GM23248 (cell line): ENCODE data around the gene EML3. TPM values are rescaled to one million over a fixed set of nuclear protein-coding genes. Genes with fewer than 3 reads are reported as not detected.
A peak's percentile ranks its signal among the peaks of the same experiment; 100 is the strongest.

Experiments used
- DNase-seq: peaks from one replicate; pipeline ENCODE4 v3.0.0-alpha.2; 2015
- H2AFZ ChIP-seq: fragments of 200-600 bp; sonication (generic); 2 replicates; pipeline ENCODE4 v1.6.1; 2016; ENCODE audit warnings: antibody characterized with exemption
- H3F3A ChIP-seq: fragments of 200-600 bp; sonication (generic); 2 replicates; pipeline ENCODE4 v1.6.1; 2016; ENCODE audit warnings: mild to moderate bottlenecking, antibody characterized with exemption, mixed run types; ENCODE audit not compliant: insufficient read depth
- H3K27ac ChIP-seq: fragments of 200-600 bp; sonication (generic); 2 replicates; pipeline ENCODE4 v1.5.1; 2016; ENCODE audit warnings: mild to moderate bottlenecking
- H3K27me3 ChIP-seq: fragments of 200-600 bp; sonication (generic); replicated peaks from 2 replicates; pipeline ENCODE4 v1.6.1; 2016; ENCODE audit warnings: mild to moderate bottlenecking; ENCODE audit not compliant: insufficient read depth
- H3K36me3 ChIP-seq: fragments of 200-600 bp; sonication (generic); 2 replicates; pipeline ENCODE4 v1.6.1; 2016; ENCODE audit warnings: low read depth, mild to moderate bottlenecking
- H3K4me1 ChIP-seq: fragments of 200-600 bp; sonication (generic); 2 replicates; pipeline ENCODE4 v1.6.1; 2016; ENCODE audit warnings: mild to moderate bottlenecking; ENCODE audit not compliant: insufficient read depth
- H3K4me2 ChIP-seq: fragments of 200-600 bp; sonication (generic); one replicate; pipeline ENCODE4 v1.6.1; 2016; ENCODE audit warnings: mild to moderate bottlenecking; ENCODE audit not compliant: unreplicated experiment
- H3K4me3 ChIP-seq: fragments of 200-600 bp; sonication (generic); 2 replicates; pipeline ENCODE4 v1.5.1; 2016; ENCODE audit warnings: mild to moderate bottlenecking
- H3K79me2 ChIP-seq: fragments of 200-600 bp; sonication (generic); 2 replicates; pipeline ENCODE4 v1.6.1; 2016; ENCODE audit warnings: mild to moderate bottlenecking; ENCODE audit not compliant: insufficient read depth
- H3K9ac ChIP-seq: fragments of 200-600 bp; sonication (generic); 2 replicates; pipeline ENCODE4 v1.6.1; 2016; ENCODE audit warnings: mild to moderate bottlenecking
- H3K9me2 ChIP-seq: fragments of 200-600 bp; sonication (generic); 2 replicates; pipeline ENCODE4 v1.6.1; 2016; ENCODE audit warnings: mixed run types, mild to moderate bottlenecking, moderate library complexity; ENCODE audit not compliant: insufficient read depth
- H3K9me3 ChIP-seq: fragments of 200-600 bp; sonication (generic); one replicate; pipeline ENCODE4 v1.6.1; 2017; ENCODE audit warnings: low read depth
- H4K20me1 ChIP-seq: fragments of 200-600 bp; sonication (generic); 2 replicates; pipeline ENCODE4 v1.6.0; 2016; ENCODE audit not compliant: insufficient read depth
- EZH2 ChIP-seq: fragments of 200-600 bp; sonication (generic); IDR thresholded peaks from 2 replicates; pipeline ENCODE4 v1.6.1; 2018; ENCODE audit warnings: antibody characterized with exemption, mild to moderate bottlenecking; ENCODE audit not compliant: insufficient read depth, poor library complexity, severe bottlenecking
- EZH2phosphoT487 ChIP-seq: fragments of 200-600 bp; sonication (generic); IDR thresholded peaks from 2 replicates; pipeline ENCODE4 v1.6.1; 2018; ENCODE audit warnings: antibody characterized with exemption, moderate library complexity, mild to moderate bottlenecking, low read depth; ENCODE audit not compliant: insufficient read depth
- WGBS, 2 experiments: methylation state at CpG; one replicate each; pipeline ENCODE4 v1.1.6; 2015 to 2017; ENCODE audit warnings: low lambda C conversion rate in 2 of 2, low coverage in 1 of 2; ENCODE audit errors: missing lambda C conversion rate in 2 of 2; 5-methylcytosine and 5-hydroxymethylcytosine counted together
- in situ Hi-C: fragments of 300-500 bp; cut with MboI; formaldehyde crosslinking; loops from 2 replicates; pipeline ENCODE4 v1.15.0; 2020
- polyA plus RNA-seq: library from polyadenylated mRNA; unstranded; fragments of >200 nt; fragmentation: Nextera tagmentation; extraction: Ambion mirVana; gene quantifications from 2 replicates; pipeline ENCODE4 v1.2.1, GENCODE V29; 2016
- total RNA-seq: library from RNA; depleted of rRNA; stranded (reverse); fragments of >200 nt; shearing (Covaris generic); gene quantifications from 2 replicates; pipeline ENCODE4 v1.2.3, GENCODE V29; 2014

EML3 gene
- total and polyA plus RNA-seq, 2 experiments from 2014 or later, result 34.8 to 47.2 TPM

DNA sequence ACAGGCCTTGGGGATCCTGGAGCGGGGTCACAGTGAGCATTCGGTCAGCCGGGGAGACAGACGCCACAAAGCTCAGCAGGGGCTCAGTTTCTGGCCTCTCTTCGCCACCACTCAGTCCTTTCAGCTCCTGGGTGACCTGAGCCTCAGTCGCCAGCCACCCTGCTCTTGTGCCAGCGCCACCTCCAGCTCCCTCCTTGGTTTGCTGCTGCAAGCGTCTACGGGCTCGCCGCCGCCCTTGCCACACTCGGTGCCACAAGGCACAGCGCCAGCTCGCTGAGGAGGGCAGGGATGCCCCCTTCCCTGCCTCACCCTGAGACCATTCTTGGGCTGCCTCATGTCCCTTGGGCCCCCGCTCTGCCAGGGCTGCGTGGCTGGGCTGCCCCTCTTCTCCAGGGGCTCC, 37.4 kb downstream of the EML3 start:
- Histone ChIP-seq H3K9ac (peak overlapping the region; percentile 99), H3K9me2 (no peaks in the 10 kb centered on the region), H3K9me3 (no peaks in the 10 kb centered on the region), H3F3A (peaks cover 21% of the 10 kb centered on the region), H3K36me3 (peaks cover 25% of the 10 kb centered on the region), H3K27ac (peak overlapping the region; percentile 99), H3K4me2 (peak overlapping the region; percentile 95), H3K79me2 (peaks cover 67% of the 10 kb centered on the region), H3K4me3 (peak overlapping the region; percentile 80), H4K20me1 (no peaks in the 10 kb centered on the region), H3K27me3 (no peaks in the 10 kb centered on the region), H2AFZ (peak overlapping the region; percentile 65), H3K4me1 (peaks cover 22% of the 10 kb centered on the region)
- peak; percentile 52 for DNase-seq
- WGBS, 2 experiments, result 6 to 12% methylated on average over 17 of the region's 17 CpGs
- in situ Hi-C loops, result no loop called here
- TF ChIP-seq EZH2phosphoT487 (no peak), EZH2 (no peak)

DNA sequence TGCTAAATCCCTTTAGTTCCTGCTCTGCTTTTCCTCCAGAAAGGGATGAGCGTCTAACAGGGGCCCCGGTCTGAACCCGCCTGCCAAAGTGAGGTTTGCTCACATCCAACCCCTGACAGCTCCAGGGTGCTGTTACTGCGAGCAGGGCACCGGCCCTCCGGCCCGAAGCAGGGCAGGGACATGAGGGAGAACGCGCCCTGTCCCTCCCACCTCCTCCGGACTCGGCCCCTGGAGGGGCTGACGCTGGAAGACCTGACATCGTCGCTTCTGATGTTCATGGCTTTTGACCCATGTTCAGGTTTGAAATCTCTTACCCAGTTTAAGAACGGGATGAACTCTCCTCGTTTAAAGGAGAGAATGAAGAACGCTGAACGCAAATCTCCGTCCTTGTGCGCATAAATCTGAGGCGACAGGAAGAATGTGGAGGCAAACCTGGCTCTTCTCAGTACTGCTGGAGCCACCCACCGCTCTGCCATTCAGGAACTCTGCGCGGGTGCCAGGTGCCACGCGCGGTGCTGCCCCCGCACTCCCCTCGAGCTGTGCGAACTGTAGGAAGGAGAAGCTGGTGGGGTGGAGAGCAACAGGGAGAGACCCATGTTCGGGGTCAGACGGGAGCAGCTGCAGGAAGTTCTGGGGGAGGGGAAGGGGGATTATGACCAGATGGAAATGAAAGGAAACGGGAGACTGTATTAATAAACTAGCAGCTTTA, 38.1 kb downstream of the EML3 start:
- peak; percentile 72 for DNase-seq
- in situ Hi-C loops, result no loop called here
- peak overlapping the region; percentile 99 for H3K27ac ChIP-seq
- peak overlapping the region; percentile 95 for H3K4me2 ChIP-seq
- H4K20me1 ChIP-seq, result no peaks in the 10 kb centered on the region
- H3K9me3 ChIP-seq, result no peaks in the 10 kb centered on the region
- H3K79me2 ChIP-seq, result peaks cover 74% of the 10 kb centered on the region
- WGBS, 2 experiments, result 1% methylated on average over 33 of the region's 33 CpGs
- peak overlapping the region; percentile 80 for H3K4me3 ChIP-seq
- H3F3A ChIP-seq, result peaks cover 26% of the 10 kb centered on the region
- H3K27me3 ChIP-seq, result no peaks in the 10 kb centered on the region
- peaks cover 27% of the 10 kb centered on the region for H3K36me3 ChIP-seq
- TF ChIP-seq EZH2phosphoT487 (no peak), EZH2 (no peak)
- H3K4me1 ChIP-seq, result peaks cover 22% of the 10 kb centered on the region
- peak overlapping the region; percentile 65 for H2AFZ ChIP-seq
- no peaks in the 10 kb centered on the region for H3K9me2 ChIP-seq
- peak overlapping the region; percentile 99 for H3K9ac ChIP-seq

DNA sequence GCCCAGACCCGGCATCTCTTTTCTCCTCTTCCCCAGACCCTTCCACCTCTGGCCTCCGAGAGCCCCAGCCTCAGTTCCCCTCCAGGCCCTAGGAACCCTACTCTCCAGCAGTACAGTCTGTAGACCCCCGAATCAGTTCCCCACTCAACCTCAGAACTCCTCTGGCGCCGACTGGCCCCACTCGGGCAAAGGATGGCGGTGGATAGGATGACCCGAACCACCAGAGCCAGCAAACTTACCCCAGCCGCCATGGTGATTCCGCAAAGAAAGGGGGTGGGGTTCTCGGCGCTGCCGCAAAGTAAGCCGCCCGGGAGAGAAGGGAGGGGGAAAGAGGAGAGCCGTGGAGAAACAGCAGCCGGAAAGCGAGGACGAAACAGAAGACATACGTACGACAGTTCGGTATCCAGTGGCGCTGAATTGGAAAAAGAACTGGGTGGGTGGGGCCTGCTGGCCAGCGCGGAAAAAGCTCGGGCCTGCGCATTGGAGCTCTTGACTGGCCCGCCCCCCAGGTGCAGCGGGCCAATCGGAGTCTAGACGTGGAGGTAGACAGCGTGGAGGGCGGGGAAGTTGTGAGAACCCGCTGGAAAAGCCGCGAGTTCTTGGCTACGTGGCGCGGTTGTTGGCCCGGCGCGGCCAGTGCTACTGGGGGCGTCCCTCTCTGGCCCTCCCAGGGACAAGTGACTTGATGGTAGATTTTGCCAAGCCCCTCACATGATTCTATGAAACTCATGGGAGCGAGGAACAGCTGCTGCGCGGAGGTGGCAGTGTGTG, 38.8 kb downstream of the EML3 start, which contains the start of gene EEF1G:
TSS of gene EEF1G (minus strand) at position 300 of the 771 bp plus-strand sequence. CDS start at position 251, 49 bp downstream.
- Histone ChIP-seq H3K9me2 (no peaks in the 10 kb centered on the region), H3F3A (peaks cover 22% of the 10 kb centered on the region), H3K4me3 (peak within 1 kb of the TSS; percentile 94), H2AFZ (peak within 1 kb of the TSS; percentile 86), H3K79me2 (peaks cover 81% of the 10 kb centered on the region), H3K4me1 (peaks cover 22% of the 10 kb centered on the region), H3K36me3 (peaks cover 34% of the 10 kb centered on the region), H3K27me3 (no peaks in the 10 kb centered on the region), H3K9ac (peak within 1 kb of the TSS; percentile 99), H3K9me3 (no peaks in the 10 kb centered on the region), H4K20me1 (no peaks in the 10 kb centered on the region), H3K4me2 (peak within 1 kb of the TSS; percentile 95), H3K27ac (peak within 1 kb of the TSS; percentile 99)
- in situ Hi-C loops, result no loop called here
- 0 to 1% methylated on average over 44 to 46 of the region's 46 CpGs for WGBS, 2 experiments
- TF ChIP-seq EZH2 (no peak), EZH2phosphoT487 (no peak)
- peak; percentile 100 for DNase-seq

DNA sequence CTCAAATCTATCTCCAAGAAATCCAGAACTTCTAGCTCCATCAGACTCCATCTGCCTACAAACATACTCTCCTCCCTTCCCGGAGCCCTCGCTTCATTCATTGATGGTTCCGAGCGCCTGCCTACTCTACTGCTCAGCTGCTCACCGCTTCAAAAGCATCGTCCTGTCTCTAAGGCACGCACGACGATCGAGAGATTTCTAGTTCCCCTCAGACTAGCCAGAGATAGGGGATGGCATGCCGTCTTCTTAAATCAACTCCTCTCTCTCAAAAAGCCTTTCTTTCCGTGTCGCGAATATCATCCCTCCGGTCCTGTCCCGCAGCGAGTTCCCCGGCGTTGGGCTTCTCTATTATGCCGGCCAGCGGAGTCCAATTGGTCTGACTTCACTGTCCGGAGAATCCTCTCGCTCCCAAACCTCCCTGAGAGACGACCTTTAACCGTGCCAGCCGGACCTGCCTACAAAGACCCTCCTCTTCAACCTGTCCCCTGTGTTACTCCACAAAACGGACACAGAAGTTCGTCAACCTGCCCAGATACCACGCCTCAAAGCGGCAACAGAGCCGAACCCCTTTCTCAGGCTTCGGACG, 39.5 kb downstream of the EML3 start:
- in situ Hi-C loops, result no loop called here
- Histone ChIP-seq H3K79me2 (peaks cover 88% of the 10 kb centered on the region), H3K4me3 (peak overlapping the region; percentile 94), H3K4me2 (peak overlapping the region; percentile 95), H3K9me3 (no peaks in the 10 kb centered on the region), H4K20me1 (no peaks in the 10 kb centered on the region), H3K36me3 (peaks cover 39% of the 10 kb centered on the region), H3K9ac (peak overlapping the region; percentile 91), H3F3A (peaks cover 22% of the 10 kb centered on the region), H3K27ac (peak overlapping the region; percentile 66), H2AFZ (peak overlapping the region; percentile 86), H3K9me2 (no peaks in the 10 kb centered on the region), H3K27me3 (no peaks in the 10 kb centered on the region), H3K4me1 (peaks cover 22% of the 10 kb centered on the region)
- peak; percentile 65 for DNase-seq
- WGBS, 2 experiments, result 1 to 2% methylated on average over 33 of the region's 33 CpGs
- TF ChIP-seq EZH2phosphoT487, result no peak
- TF ChIP-seq EZH2, result no peak
